ENCODE data around the gene MYOM1. TPM values are rescaled to one million over a fixed set of nuclear protein-coding genes. Genes with fewer than 3 reads are reported as not detected.

MYOM1 gene
- total and polyA plus RNA-seq, 2 donors (not counting 3 experiments of a cell fraction or from before 2014, with no cell fraction given), result 0.08 TPM; not detected in 1

GRCh38 chr18:3055186-3055728 lies 164.5 kb downstream of the MYOM1 start:
- POLR2A ChIA-PET, result no interaction called here
- no peak for FAIRE-seq
- H3K79me2 ChIP-seq (ENCODE audit: control insufficient read depth, insufficient read depth, low read length), result no peaks in the 10 kb centered on the region
- peaks cover 1% of the 10 kb centered on the region for H3K4me1 ChIP-seq (ENCODE audit: control insufficient read depth, extremely low read depth, insufficient read depth, low read length)
- H3K36me3 ChIP-seq (ENCODE audit: control insufficient read depth in 2 of 2, extremely low read depth in 1 of 2, insufficient read depth in 2 of 2, low read length in 2 of 2), result no peaks in the 10 kb centered on the region
- no peak overlapping the region for H3K9ac ChIP-seq (replicated peaks; ENCODE audit: extremely low read depth, insufficient read depth, low read length)
- H3K27me3 ChIP-seq (ENCODE audit: control insufficient read depth in 2 of 2, insufficient read depth in 2 of 2, low read length in 2 of 2), result no peaks in the 10 kb centered on the region
- no peak for DNase-seq (ENCODE audit: low read depth, low spot score)
- no peak overlapping the region for H2AFZ ChIP-seq (ENCODE audit: low read depth, low read length)
- H3K9me3 ChIP-seq (replicated peaks; ENCODE audit: control insufficient read depth, insufficient read depth, low read length), result no peaks in the 10 kb centered on the region
- dilution Hi-C loops (cut with MboI; ENCODE audit: extremely low pct_ligation_motif_present, low sequenced_read_pairs), result no loop called here
- H3K9me1 ChIP-seq (replicated peaks; ENCODE audit: control insufficient read depth, extremely low read depth, insufficient read depth, low read length), result no peaks in the 10 kb centered on the region
- H3K4me2 ChIP-seq (ENCODE audit: insufficient read depth, low read length), result no peak overlapping the region
- CTCF ChIA-PET, result interaction anchor here (0.9 to 2.2 kb wide), 5 partner anchors 8 to 96 kb away, joined by 3 to 6 read pairs (median 4); no protein-coding TSS in a partner anchor
- no peak for TF ChIP-seq POLR2AphosphoS5 (IDR thresholded peaks at IDR 0.05; ENCODE audit: insufficient read depth, low read depth, low read length)
- TF ChIP-seq POLR2A (IDR thresholded peaks at IDR 0.05; ENCODE audit: low read depth, low read length), result no peak
- no peak for TF ChIP-seq FOS (IDR thresholded peaks at IDR 0.05; ENCODE audit: borderline replicate concordance, insufficient read depth, low read length)
- no peak for TF ChIP-seq GATA2 (IDR thresholded peaks at IDR 0.05; ENCODE audit: insufficient read depth, insufficient read length, low read depth, low read length)
- no peak for TF ChIP-seq MAX (IDR thresholded peaks at IDR 0.05; ENCODE audit: insufficient read depth, insufficient read length)
- TF ChIP-seq EZH2 (IDR thresholded peaks at IDR 0.05; ENCODE audit: borderline replicate concordance, low read depth, low read length, severe bottlenecking), result no peak
- no peak for TF ChIP-seq JUN (IDR thresholded peaks at IDR 0.05; ENCODE audit: borderline replicate concordance, insufficient read depth, insufficient read length, low read depth)
- TF ChIP-seq MYC (IDR thresholded peaks at IDR 0.05; ENCODE audit: low read depth, low read length), result no peak
- no peak for TF ChIP-seq CTCF (IDR thresholded peaks at IDR 0.05; ENCODE audit: extremely low read depth in 1 of 2, insufficient read depth in 1 of 2, low read depth in 1 of 2, low read length in 2 of 2)
- H3K4me3 ChIP-seq (replicated peaks in 1 of 3; ENCODE audit: insufficient read depth in 1 of 3, low read depth in 1 of 3, low read length in 3 of 3), result no peak overlapping the region
- no peak overlapping the region for H3K27ac ChIP-seq (ENCODE audit: insufficient read depth, low read depth, low read length)
- no peaks in the 10 kb centered on the region for H4K20me1 ChIP-seq (replicated peaks; ENCODE audit: control insufficient read depth, extremely low read depth, insufficient read depth, low read length)
- BruUV-seq (replicated peaks), result no TSS peak
- intact Hi-C loops (cut with micrococcal nuclease), result no loop called here
